ENCODE data around the gene LRP1B. TPM values are rescaled to one million over a fixed set of nuclear protein-coding genes. Genes with fewer than 3 reads are reported as not detected.

LRP1B gene
- total and polyA plus RNA-seq, 2 donors (not counting 1 experiment from before 2014, with no cell fraction given), result not detected

DNA sequence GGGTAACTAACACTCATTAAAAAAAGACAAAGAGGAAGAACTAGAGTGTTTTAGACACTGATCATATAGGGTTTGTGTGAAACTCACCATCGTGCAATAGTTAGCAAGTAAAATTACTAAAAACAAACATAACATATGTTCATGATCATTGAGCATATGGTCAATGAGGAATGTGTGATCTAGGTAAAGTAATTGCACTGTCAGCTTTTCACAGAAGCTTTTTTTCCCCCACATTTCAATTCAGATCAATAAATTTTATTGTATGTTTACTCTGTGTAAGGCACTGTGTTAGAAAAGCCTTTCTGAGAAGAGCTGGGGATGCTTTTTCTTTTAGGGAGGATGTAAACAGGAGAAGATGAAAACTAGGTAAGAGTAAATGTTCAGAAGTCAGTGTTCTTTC, 348.2 kb downstream of the LRP1B start:
- Histone ChIP-seq H3K4me1 (ENCODE audit: control insufficient read depth in 2 of 2, insufficient read depth in 2 of 2, low read length in 2 of 2) (no peaks in the 10 kb centered on the region), H3K4me2 (replicated peaks; ENCODE audit: low read depth, low read length, poor library complexity, severe bottlenecking) (no peak overlapping the region), H4K20me1 (ENCODE audit: control insufficient read depth, insufficient read depth, low read length, poor library complexity, severe bottlenecking) (no peaks in the 10 kb centered on the region), H3K9me3 (ENCODE audit: control extremely low read depth in 1 of 3, control insufficient read depth in 2 of 3, insufficient read depth in 1 of 3, low read length in 2 of 3) (no peaks in the 10 kb centered on the region), H3K4me3 (ENCODE audit: control extremely low read depth in 1 of 5, extremely low read depth in 1 of 5, insufficient read depth in 1 of 5, low read depth in 2 of 5, low read length in 4 of 5) (no peak overlapping the region), H3K79me2 (ENCODE audit: control insufficient read depth, insufficient read depth, low read length) (no peaks in the 10 kb centered on the region), H3K9ac (ENCODE audit: low read length) (no peak overlapping the region), H3K36me3 (replicated peaks in 1 of 2; ENCODE audit: control extremely low read depth in 1 of 2, control insufficient read depth in 1 of 2, extremely low read depth in 1 of 2, insufficient read depth in 2 of 2, low read length in 1 of 2) (no peaks in the 10 kb centered on the region), H3K27me3 (replicated peaks in 1 of 4; ENCODE audit: control extremely low read depth in 1 of 4, control insufficient read depth in 3 of 4, insufficient read depth in 4 of 4, low read length in 3 of 4) (no peaks in the 10 kb centered on the region), H3K27ac (ENCODE audit: low read length in 2 of 2) (no peak overlapping the region), H2AFZ (ENCODE audit: insufficient read depth, low read depth, low read length, poor library complexity, severe bottlenecking) (no peak overlapping the region)
- POLR2A ChIA-PET, result no interaction called here
- H3K27ac Mint-ChIP-seq, result no peak overlapping the region
- CTCF ChIA-PET, result no interaction called here
- WGBS (ENCODE audit: insufficient coverage), result no CpG with 5 or more reads among the region's 1 CpG
- TF ChIP-seq, protein P1, sequence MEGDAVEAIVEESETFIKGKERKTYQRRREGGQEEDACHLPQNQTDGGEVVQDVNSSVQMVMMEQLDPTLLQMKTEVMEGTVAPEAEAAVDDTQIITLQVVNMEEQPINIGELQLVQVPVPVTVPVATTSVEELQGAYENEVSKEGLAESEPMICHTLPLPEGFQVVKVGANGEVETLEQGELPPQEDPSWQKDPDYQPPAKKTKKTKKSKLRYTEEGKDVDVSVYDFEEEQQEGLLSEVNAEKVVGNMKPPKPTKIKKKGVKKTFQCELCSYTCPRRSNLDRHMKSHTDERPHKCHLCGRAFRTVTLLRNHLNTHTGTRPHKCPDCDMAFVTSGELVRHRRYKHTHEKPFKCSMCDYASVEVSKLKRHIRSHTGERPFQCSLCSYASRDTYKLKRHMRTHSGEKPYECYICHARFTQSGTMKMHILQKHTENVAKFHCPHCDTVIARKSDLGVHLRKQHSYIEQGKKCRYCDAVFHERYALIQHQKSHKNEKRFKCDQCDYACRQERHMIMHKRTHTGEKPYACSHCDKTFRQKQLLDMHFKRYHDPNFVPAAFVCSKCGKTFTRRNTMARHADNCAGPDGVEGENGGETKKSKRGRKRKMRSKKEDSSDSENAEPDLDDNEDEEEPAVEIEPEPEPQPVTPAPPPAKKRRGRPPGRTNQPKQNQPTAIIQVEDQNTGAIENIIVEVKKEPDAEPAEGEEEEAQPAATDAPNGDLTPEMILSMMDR (IDR thresholded peaks at IDR 0.05), result no peak
- no peak for TF ChIP-seq EZH2 (IDR thresholded peaks at IDR 0.05; ENCODE audit: borderline replicate concordance, insufficient read depth, low read depth, low read length, poor library complexity, severe bottlenecking)
- no peaks in the 10 kb centered on the region for H3K9me3 Mint-ChIP-seq (ENCODE audit: insufficient read depth)
- DNase-seq, result no peak
- intact Hi-C loops (cut with micrococcal nuclease), result no loop called here
- H3K4me1 Mint-ChIP-seq, result no peaks in the 10 kb centered on the region
- H3K4me3 Mint-ChIP-seq, result no peak overlapping the region
- H3K27me3 Mint-ChIP-seq, result no peaks in the 10 kb centered on the region
- ATAC-seq (ENCODE audit: low read depth), result no peak

GRCh38 chr2:141778315-141778835, 352.4 kb downstream of the LRP1B start:
- ChIA-PET POLR2A (no interaction called here), CTCF (no interaction called here)
- Histone ChIP-seq H3K4me1 (ENCODE audit: control insufficient read depth in 2 of 2, insufficient read depth in 2 of 2, low read length in 2 of 2) (no peaks in the 10 kb centered on the region), H3K36me3 (replicated peaks in 1 of 2; ENCODE audit: control extremely low read depth in 1 of 2, control insufficient read depth in 1 of 2, extremely low read depth in 1 of 2, insufficient read depth in 2 of 2, low read length in 1 of 2) (no peaks in the 10 kb centered on the region), H3K4me2 (replicated peaks; ENCODE audit: low read depth, low read length, poor library complexity, severe bottlenecking) (no peak overlapping the region), H3K4me3 (ENCODE audit: control extremely low read depth in 1 of 5, extremely low read depth in 1 of 5, insufficient read depth in 1 of 5, low read depth in 2 of 5, low read length in 4 of 5) (no peak overlapping the region), H3K79me2 (ENCODE audit: control insufficient read depth, insufficient read depth, low read length) (no peaks in the 10 kb centered on the region), H3K9me3 (ENCODE audit: control extremely low read depth in 1 of 3, control insufficient read depth in 2 of 3, insufficient read depth in 1 of 3, low read length in 2 of 3) (no peaks in the 10 kb centered on the region), H3K27ac (ENCODE audit: low read length in 2 of 2) (no peak overlapping the region), H4K20me1 (ENCODE audit: control insufficient read depth, insufficient read depth, low read length, poor library complexity, severe bottlenecking) (no peaks in the 10 kb centered on the region), H2AFZ (ENCODE audit: insufficient read depth, low read depth, low read length, poor library complexity, severe bottlenecking) (no peak overlapping the region), H3K9ac (ENCODE audit: low read length) (no peak overlapping the region), H3K27me3 (replicated peaks in 1 of 4; ENCODE audit: control extremely low read depth in 1 of 4, control insufficient read depth in 3 of 4, insufficient read depth in 4 of 4, low read length in 3 of 4) (no peaks in the 10 kb centered on the region)
- DNase-seq (no peak), ATAC-seq (ENCODE audit: low read depth) (no peak)
- TF ChIP-seq, protein P1 (IDR thresholded peaks at IDR 0.05), result no peak
- TF ChIP-seq EZH2 (IDR thresholded peaks at IDR 0.05; ENCODE audit: borderline replicate concordance, insufficient read depth, low read depth, low read length, poor library complexity, severe bottlenecking), result no peak
- no peaks in the 10 kb centered on the region for H3K27me3 Mint-ChIP-seq
- intact Hi-C loops (cut with micrococcal nuclease), result no loop called here
- WGBS (ENCODE audit: insufficient coverage), result no CpG with 5 or more reads among the region's 2 CpGs
- H3K27ac Mint-ChIP-seq, result no peak overlapping the region
- no peak overlapping the region for H3K4me3 Mint-ChIP-seq
- peaks cover 3% of the 10 kb centered on the region for H3K9me3 Mint-ChIP-seq (ENCODE audit: insufficient read depth)
- H3K4me1 Mint-ChIP-seq, result no peaks in the 10 kb centered on the region
